GM13976 (cell line): ENCODE measurements around the gene PRKCQ.

Experiments used
- DNase-seq: peaks from one replicate; pipeline ENCODE4 v3.0.0; 2012; ENCODE audit warnings: low spot score
- in situ Hi-C: fragments of 300-500 bp; cut with MboI; formaldehyde crosslinking; loops from one replicate; pipeline ENCODE4 v1.12.0; 2022; ENCODE audit warnings: low sequenced_read_pairs, mixed read lengths, inconsistent platforms; ENCODE audit not compliant: unreplicated experiment
- TF ChIP-seq, protein P1 (sequence below): IDR thresholded peaks from 2 replicates; pipeline ENCODE4 v1.5.1; 2012; ENCODE audit warnings: borderline replicate concordance, mild to moderate bottlenecking; ENCODE audit not compliant: insufficient read depth; ENCODE audit errors: extremely low read depth, missing control alignments, control extremely low read depth

Gene PRKCQ

DNA sequence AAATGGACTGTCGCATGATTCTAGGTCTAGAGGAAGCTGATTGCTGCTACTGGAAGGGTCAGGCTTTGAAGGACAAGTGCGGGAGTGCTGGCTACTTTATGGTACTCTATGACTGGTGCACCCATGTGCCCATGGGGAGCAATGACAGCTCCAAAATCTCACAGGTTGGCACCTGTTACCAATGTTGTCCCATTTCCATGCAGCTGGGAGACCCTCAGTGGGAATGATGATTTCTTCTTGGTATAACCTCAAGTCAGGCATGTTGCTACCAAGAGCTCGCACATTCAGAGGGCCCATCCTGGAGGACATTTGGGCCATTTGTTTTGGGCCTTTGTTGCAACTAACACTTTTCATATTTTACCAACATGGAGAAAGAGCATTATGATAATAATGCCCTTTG, 174.4 kb downstream of the PRKCQ start:
- TF ChIP-seq, protein P1, sequence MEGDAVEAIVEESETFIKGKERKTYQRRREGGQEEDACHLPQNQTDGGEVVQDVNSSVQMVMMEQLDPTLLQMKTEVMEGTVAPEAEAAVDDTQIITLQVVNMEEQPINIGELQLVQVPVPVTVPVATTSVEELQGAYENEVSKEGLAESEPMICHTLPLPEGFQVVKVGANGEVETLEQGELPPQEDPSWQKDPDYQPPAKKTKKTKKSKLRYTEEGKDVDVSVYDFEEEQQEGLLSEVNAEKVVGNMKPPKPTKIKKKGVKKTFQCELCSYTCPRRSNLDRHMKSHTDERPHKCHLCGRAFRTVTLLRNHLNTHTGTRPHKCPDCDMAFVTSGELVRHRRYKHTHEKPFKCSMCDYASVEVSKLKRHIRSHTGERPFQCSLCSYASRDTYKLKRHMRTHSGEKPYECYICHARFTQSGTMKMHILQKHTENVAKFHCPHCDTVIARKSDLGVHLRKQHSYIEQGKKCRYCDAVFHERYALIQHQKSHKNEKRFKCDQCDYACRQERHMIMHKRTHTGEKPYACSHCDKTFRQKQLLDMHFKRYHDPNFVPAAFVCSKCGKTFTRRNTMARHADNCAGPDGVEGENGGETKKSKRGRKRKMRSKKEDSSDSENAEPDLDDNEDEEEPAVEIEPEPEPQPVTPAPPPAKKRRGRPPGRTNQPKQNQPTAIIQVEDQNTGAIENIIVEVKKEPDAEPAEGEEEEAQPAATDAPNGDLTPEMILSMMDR: no peak
- in situ Hi-C loops: loop anchor here (10.0 kb wide), 1 partner anchor 201 kb away; the partner anchor contains the start of gene PFKFB3
- DNase-seq: no peak

DNA sequence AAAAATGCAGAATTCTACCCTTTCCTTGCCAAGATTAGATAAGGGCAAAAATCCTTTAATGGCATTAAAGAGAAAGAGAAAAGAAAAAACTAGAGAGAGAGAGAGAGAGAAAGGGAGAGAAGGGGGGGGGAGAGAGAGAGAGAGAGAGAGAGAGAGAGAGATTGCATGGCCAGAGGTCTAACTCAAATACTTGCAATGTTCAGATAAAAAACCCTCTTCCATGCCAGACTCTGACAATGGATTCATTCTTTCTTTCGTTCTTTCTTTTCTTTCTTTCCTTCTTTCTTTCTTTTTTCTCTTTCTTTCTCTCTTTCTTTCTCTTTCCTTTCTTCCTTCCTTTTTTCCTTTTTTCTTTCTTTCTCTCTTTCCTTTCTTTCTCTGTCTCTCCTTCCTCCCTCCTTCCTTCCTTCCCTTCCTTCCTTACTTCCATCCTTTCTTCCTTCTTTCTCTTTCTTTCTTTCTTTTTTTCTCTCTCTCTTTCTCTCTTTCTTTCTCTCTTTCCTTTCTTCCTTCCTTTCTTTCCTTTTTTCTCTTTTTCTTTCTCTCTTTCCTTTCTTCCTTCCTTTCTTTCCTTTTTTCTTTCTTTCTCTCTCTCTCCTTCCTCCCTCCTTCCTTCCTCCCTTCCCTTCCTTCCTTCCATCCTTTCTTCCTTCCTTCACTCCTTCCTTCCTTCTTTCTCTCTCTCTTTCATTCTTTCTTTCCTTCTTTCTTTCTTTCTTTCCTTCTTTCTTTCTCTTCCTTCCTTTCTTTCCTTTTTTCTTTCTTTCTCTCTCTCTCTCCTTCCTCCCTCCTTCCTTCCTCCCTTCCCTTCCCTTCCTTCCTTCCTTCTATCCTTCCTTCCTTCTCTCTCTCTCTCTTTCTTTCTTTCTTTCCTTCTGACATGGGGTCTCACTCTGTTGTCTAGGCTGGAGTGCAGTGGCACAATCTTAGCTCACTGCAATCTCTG, 175.7 kb downstream of the PRKCQ start:
- in situ Hi-C loops: loop anchor here (5.0 to 10.0 kb wide), 2 partner anchors 200 to 292 kb away; partner anchors contain the start of gene PFKFB3
- TF ChIP-seq, protein P1: no peak

DNA sequence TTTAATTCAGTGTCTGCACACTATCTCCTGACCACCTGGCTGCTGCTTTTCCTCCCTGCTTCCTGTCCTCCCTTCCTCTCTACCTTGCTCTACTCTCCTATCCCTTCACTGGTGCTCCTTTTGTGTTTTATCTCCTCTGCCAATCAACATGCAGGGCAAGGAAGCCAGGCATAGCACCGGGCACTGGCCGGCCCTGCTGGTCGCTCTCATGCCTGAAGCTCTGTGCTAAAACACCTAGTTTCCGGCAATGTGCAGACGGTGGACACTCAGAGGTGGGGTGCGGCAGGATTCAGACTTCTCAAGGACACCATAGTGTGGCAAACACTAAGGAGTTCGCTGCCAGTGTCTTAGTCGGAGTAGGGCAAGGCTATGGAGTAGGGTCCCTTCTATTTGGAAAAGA, 177.1 kb downstream of the PRKCQ start:
- TF ChIP-seq, protein P1: no peak
- DNase-seq: no peak
- in situ Hi-C loops: loop anchor here (5.0 to 10.0 kb wide), 2 partner anchors 198 to 291 kb away; partner anchors contain the start of gene PFKFB3

More for the DNA sequence above, 175.7 kb downstream of the PRKCQ start:
- no peak for DNase-seq

DNA sequence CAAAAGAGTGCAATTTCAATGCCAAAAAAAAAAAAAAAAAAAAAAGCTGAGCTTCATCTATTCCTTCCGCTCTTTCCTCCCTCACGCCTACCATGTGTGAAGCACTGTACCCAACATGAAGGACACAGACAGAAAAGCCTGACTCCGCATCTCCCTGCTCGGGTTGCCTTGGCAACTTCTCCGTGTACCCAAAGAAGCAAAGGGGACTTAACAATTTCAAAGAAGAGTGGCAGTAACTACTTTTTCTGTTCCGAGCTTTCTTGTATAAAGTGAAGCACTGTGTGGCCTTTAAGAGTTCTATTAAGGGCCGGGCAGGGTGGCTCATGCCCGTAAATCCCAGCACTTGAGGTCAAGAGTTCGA, 177.7 kb downstream of the PRKCQ start:
- in situ Hi-C loops: loop anchor here (5.0 to 10.0 kb wide), 2 partner anchors 198 to 290 kb away; partner anchors contain the start of gene PFKFB3
- TF ChIP-seq, protein P1: no peak
- no peak for DNase-seq

DNA sequence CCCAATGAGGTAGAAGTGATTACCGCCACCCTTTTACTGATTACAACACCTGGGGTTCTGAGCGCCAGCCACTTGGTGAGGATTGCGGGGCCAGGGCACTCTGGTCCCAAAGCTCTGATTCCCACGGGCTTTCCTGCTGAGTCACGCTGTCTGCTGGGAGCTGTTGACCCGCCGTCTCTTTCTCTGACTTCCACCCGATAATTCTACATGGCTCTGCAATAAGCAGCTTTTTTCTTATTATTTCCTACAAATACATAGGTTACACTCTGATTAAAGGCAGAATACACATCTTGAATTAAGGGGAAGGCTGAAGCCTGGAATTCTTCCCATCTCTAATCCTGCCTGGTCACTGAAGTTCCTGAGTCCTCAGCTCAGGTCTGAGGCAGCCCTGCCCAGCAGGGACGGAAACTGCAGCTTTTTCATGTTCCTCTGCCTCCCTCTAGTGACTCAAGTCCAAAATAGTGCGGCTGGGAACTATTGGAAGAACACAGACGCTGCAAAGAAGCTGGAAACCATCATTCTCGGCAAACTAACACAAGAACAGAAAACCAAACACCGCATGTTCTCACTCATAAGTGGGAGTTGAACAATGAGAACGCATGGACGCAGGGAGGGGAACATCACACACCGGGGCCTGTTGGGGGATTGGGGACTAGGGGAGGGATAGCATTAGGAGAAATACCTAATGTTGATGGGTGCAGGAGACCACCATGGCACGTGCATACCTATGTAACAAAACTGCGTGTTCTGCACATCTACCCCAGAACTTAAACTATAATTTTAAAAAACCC, 178.3 kb downstream of the PRKCQ start:
- in situ Hi-C loops: loop anchor here (5.0 to 10.0 kb wide), 2 partner anchors 197 to 289 kb away; partner anchors contain the start of gene PFKFB3
- peak; percentile 87 for DNase-seq
- TF ChIP-seq, protein P1: peak; percentile 86

DNA sequence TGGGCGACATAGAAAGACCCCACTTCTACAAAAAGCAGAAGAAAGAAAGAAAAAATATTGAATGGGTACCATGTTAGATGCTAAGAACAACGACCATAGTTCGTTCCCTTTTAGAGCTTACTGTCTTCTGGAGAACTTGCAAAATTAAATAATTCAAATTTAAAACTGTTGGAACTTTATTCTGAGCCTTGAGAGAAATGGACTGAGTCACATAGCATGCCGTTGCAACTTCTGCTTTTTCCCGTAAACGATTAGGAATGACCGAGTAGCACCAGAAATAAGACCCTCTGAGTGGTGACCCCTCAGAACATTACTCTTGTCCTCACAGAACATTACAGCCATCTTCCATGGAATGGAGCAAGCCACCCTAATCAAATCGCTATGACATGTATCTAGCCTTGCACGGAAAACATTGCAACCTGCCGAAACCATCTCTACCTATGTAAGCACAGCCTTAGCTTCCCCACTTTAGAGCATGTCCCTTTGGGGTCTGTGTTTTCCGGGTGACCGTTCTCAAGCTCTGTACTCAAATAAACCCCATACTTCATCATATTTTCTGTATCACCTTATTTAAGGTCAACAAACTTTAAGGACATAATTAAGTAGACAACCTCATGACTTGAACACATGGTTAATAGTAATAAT, 179.1 kb downstream of the PRKCQ start:
- in situ Hi-C loops: loop anchor here (5.0 to 10.0 kb wide), 2 partner anchors 196 to 289 kb away; partner anchors contain the start of gene PFKFB3
- TF ChIP-seq, protein P1: no peak
- DNase-seq: no peak
